ENCODE measurements around the gene TRAM2. TPM values are rescaled to one million over a fixed set of nuclear protein-coding genes. Genes with fewer than 3 reads are reported as not detected.

The TRAM2 gene
- total and polyA plus RNA-seq, 2 of the 13 experiments (the other 11 are each of a cell fraction or from before 2014, with no cell fraction given): 49.1 to 72.5 TPM

DNA sequence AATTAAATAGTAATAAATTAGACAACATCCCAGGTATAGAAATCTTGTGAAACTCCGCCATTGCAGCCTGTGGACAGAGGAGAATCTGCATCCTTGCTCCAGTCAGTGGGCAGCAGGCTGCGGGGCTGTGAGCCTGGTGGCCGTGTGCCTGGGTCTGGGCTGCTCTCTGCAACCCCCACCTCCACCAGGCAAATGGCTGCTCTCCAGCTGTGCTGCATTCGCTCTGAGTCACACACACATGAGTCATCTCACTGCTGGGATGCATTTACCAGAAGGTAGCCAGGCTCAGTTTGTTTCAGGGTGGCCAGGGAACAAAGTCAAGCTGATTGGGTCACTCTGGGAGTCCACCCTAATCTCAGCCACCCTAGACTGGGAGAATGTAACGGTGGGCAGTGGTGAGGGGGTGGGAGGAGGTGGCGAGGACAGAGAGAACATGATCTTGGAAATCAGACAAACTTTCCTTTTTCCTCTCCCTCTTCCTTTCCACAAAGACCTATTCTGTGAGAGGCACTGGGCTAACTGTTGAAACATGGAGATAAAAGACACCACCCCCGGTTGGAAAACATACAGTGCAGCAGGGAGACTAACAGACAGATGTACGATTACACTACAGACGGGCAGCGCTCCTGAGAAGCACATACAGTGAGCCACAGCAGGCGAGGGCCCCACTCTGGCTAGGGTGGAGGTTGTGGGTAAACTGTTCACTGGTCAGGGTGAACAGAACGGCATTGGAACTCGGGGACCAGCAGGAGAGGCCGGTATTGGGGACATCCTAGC is 59.2 kb downstream of the TRAM2 start (continued):
- TF ChIP-seq AKNA (CRISPR knock-in tag; IDR thresholded peaks at IDR 0.05; ENCODE audit: borderline replicate concordance) (no peak), CREM (IDR thresholded peaks at IDR 0.05) (0 out of 2 replicates have a peak, but pooled peaks have one; percentile 17), CREM (CRISPR knock-in tag; IDR thresholded peaks at IDR 0.05) (no peak), SPEN (CRISPR knock-in tag; IDR thresholded peaks at IDR 0.05; ENCODE audit: low read depth) (peak; percentile 46; the same call in 1 of the 2 replicates), ZNF460 (CRISPR knock-in tag; IDR thresholded peaks at IDR 0.05; ENCODE audit: borderline replicate concordance) (no peak; the same call in 1 of the 2 replicates), NFIC (IDR thresholded peaks at IDR 0.05; ENCODE audit: low read length) (no peak), DMTF1 (CRISPR knock-in tag; IDR thresholded peaks at IDR 0.05) (no peak), ZNF263 (CRISPR knock-in tag; IDR thresholded peaks at IDR 0.05) (no peak; the same call in 1 of the 2 replicates), MAX (IDR thresholded peaks at IDR 0.05) (peak; percentile 71), TRIM22 (IDR thresholded peaks at IDR 0.05) (no peak), ZBTB42 (CRISPR knock-in tag; IDR thresholded peaks at IDR 0.05) (no peak; the same call in 1 of the 2 replicates), YEATS4 (CRISPR knock-in tag; IDR thresholded peaks at IDR 0.05; ENCODE audit: borderline replicate concordance) (peak; percentile 22; the same call in 1 of the 2 replicates), YEATS2 (CRISPR knock-in tag; IDR thresholded peaks at IDR 0.05; ENCODE audit: borderline replicate concordance) (peak; percentile 14; the same call in 1 of the 2 replicates), U2AF2 (IDR thresholded peaks at IDR 0.05; ENCODE audit: low read depth, low read length) (no peak), ZNF207 (IDR thresholded peaks at IDR 0.05; ENCODE audit: borderline replicate concordance) (no peak)
- TF ChIP-seq, protein P1, sequence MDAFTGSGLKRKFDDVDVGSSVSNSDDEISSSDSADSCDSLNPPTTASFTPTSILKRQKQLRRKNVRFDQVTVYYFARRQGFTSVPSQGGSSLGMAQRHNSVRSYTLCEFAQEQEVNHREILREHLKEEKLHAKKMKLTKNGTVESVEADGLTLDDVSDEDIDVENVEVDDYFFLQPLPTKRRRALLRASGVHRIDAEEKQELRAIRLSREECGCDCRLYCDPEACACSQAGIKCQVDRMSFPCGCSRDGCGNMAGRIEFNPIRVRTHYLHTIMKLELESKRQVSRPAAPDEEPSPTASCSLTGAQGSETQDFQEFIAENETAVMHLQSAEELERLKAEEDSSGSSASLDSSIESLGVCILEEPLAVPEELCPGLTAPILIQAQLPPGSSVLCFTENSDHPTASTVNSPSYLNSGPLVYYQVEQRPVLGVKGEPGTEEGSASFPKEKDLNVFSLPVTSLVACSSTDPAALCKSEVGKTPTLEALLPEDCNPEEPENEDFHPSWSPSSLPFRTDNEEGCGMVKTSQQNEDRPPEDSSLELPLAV (CRISPR knock-in tag; conservative IDR thresholded peaks at IDR 0.05; ENCODE audit: low read depth): no peak
- TF ChIP-seq, protein P2, sequence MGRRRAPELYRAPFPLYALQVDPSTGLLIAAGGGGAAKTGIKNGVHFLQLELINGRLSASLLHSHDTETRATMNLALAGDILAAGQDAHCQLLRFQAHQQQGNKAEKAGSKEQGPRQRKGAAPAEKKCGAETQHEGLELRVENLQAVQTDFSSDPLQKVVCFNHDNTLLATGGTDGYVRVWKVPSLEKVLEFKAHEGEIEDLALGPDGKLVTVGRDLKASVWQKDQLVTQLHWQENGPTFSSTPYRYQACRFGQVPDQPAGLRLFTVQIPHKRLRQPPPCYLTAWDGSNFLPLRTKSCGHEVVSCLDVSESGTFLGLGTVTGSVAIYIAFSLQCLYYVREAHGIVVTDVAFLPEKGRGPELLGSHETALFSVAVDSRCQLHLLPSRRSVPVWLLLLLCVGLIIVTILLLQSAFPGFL (CRISPR knock-in tag; IDR thresholded peaks at IDR 0.05): no peak

Measured in HepG2 (cell line).